HepG2 (cell line): ENCODE data around the gene VAMP4. TPM values are rescaled to one million over a fixed set of nuclear protein-coding genes. Genes with fewer than 3 reads are reported as not detected.

Source experiments
- GTF2F1 ChIP-seq: fragments of 150-350 bp; IDR thresholded peaks from 2 replicates; pipeline ENCODE4 v1.6.1; 2014; ENCODE audit warnings: low read length
- MAFG ChIP-seq: sonication (generic); formaldehyde crosslinking; IDR thresholded peaks from 2 replicates; pipeline ENCODE4 v1.5.1; 2020; ENCODE audit warnings: mild to moderate bottlenecking, missing genetic modification reagents
- MXI1 ChIP-seq: IDR thresholded peaks from 3 replicates; pipeline ENCODE4 v1.6.1; 2012; ENCODE audit warnings: low read depth, low read length, inconsistent platforms, borderline replicate concordance
- SRF ChIP-seq: IDR thresholded peaks from 2 replicates; pipeline ENCODE4 v1.6.1; 2011; ENCODE audit warnings: mild to moderate bottlenecking, low read depth, low read length, moderate library complexity
- STAG1 ChIP-seq: sonication (generic); formaldehyde crosslinking; IDR thresholded peaks from 2 replicates; pipeline ENCODE4 v1.4.0; 2020; ENCODE audit warnings: missing genetic modification reagents
- TAF15 ChIP-seq: fragments of 200-400 bp; formaldehyde crosslinking; IDR thresholded peaks from one replicate; pipeline ENCODE4 v1.6.1; 2018; ENCODE audit warnings: mild to moderate bottlenecking, low read depth, low read length; ENCODE audit not compliant: poor library complexity, severe bottlenecking
- ZNF230 ChIP-seq: sonication (generic); formaldehyde crosslinking; IDR thresholded peaks from 2 replicates; pipeline ENCODE4 v1.4.0; 2020; ENCODE audit warnings: mild to moderate bottlenecking, missing genetic modification reagents
- ZNF510 ChIP-seq: sonication (generic); formaldehyde crosslinking; IDR thresholded peaks from 2 replicates; pipeline ENCODE4 v1.4.0; 2020; ENCODE audit warnings: low read depth, mild to moderate bottlenecking, missing genetic modification reagents
- ZNF749 ChIP-seq: sonication (generic); formaldehyde crosslinking; IDR thresholded peaks from 2 replicates; pipeline ENCODE4 v1.8.0; 2022; ENCODE audit warnings: mild to moderate bottlenecking, missing genetic modification reagents, moderate library complexity, borderline replicate concordance
- ZNF83 ChIP-seq: sonication (generic); formaldehyde crosslinking; IDR thresholded peaks from 2 replicates; pipeline ENCODE4 v1.4.0; 2020; ENCODE audit warnings: missing genetic modification reagents, mild to moderate bottlenecking, borderline replicate concordance
- ZNF841 ChIP-seq: sonication (generic); formaldehyde crosslinking; IDR thresholded peaks from 2 replicates; pipeline ENCODE4 v1.8.1; 2023; ENCODE audit warnings: missing genetic modification reagents, borderline replicate concordance
- polyA plus RNA-seq, 8 experiments: library from polyadenylated mRNA; depleted of rRNA in 3 of 8; stranded (reverse) in 7 of 8; unstranded in 1 of 8; fragments of >200 nt; fragmentation: Illumina TruSeq in 4 of 8; extraction: Trizol in 4 of 8; gene quantifications; 2 replicates each; pipeline versions ENCODE4 v1.2.1 to v1.2.3, GENCODE V29; 2011 to 2016; ENCODE audit warnings: low read depth in 4 of 8, missing spikeins in 1 of 8, mixed read lengths in 1 of 8; ENCODE audit not compliant: insufficient read depth in 1 of 8
- total RNA-seq, 5 experiments: library from RNA; depleted of rRNA; stranded (reverse); fragments of >200 nt; fragmentation: Illumina TruSeq; extraction: Trizol; gene quantifications; 2 replicates each; pipeline ENCODE4 v1.2.3, GENCODE V29; 2016; ENCODE audit warnings: low read depth in 1 of 5
- TF ChIP-seq, protein P1 (sequence below): sonication (generic); formaldehyde crosslinking; IDR thresholded peaks from 2 replicates; pipeline ENCODE4 v1.8.1; 2022; ENCODE audit warnings: low read depth, mild to moderate bottlenecking, missing genetic modification reagents
- TF ChIP-seq, protein P2 (sequence below): sonication (generic); formaldehyde crosslinking; IDR thresholded peaks from 2 replicates; pipeline ENCODE4 v1.4.0; 2020; ENCODE audit warnings: mild to moderate bottlenecking, missing genetic modification reagents
- TF ChIP-seq, protein P3 (sequence below): sonication (generic); formaldehyde crosslinking; IDR thresholded peaks from 2 replicates; pipeline ENCODE4 v1.4.0; 2020; ENCODE audit warnings: mild to moderate bottlenecking, missing genetic modification reagents
- TF ChIP-seq, protein P4 (sequence below): sonication (generic); formaldehyde crosslinking; IDR thresholded peaks from 2 replicates; pipeline ENCODE4 v1.4.0; 2020; ENCODE audit warnings: mild to moderate bottlenecking, missing genetic modification reagents

VAMP4 gene
- total and polyA plus RNA-seq, 2 of the 13 experiments (the other 11 are each of a cell fraction or from before 2014, with no cell fraction given) = 1.4 to 2.0 TPM

DNA sequence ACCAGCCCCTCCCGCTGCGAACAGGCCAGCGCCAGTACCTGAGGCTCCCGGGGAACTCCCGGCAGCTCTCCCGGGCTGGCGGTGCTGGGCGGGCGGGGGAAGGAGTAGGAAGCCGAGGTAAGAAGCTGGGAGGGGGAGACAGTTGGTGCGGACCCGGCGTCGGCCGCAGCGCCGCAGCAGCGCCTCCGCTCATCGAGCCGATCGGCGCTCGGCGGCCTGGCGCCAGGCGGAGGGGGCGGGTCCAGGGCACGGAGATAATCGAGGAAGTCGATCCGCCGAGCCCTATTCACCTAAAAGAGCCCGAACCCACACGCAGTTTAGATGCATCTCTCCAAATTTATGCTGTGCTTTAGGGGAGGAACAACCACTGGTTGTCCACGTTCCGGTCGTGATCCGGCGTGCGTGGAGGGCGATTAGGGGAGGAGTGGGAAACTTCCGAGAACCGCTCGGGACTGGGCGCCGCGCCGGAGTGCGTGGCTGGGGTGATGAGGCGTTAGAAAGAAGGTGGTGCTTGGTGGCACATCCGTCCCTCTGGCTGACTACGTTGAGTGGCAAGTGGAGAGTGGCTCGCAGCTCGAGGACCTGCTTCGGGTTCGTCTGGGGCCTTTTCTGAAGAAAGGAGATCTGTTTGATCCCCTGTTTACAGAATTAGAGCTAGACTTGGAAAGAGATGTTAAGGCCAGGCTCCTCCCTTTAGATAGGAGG is at the start of gene VAMP4 (continued):
- TF ChIP-seq, protein P1, sequence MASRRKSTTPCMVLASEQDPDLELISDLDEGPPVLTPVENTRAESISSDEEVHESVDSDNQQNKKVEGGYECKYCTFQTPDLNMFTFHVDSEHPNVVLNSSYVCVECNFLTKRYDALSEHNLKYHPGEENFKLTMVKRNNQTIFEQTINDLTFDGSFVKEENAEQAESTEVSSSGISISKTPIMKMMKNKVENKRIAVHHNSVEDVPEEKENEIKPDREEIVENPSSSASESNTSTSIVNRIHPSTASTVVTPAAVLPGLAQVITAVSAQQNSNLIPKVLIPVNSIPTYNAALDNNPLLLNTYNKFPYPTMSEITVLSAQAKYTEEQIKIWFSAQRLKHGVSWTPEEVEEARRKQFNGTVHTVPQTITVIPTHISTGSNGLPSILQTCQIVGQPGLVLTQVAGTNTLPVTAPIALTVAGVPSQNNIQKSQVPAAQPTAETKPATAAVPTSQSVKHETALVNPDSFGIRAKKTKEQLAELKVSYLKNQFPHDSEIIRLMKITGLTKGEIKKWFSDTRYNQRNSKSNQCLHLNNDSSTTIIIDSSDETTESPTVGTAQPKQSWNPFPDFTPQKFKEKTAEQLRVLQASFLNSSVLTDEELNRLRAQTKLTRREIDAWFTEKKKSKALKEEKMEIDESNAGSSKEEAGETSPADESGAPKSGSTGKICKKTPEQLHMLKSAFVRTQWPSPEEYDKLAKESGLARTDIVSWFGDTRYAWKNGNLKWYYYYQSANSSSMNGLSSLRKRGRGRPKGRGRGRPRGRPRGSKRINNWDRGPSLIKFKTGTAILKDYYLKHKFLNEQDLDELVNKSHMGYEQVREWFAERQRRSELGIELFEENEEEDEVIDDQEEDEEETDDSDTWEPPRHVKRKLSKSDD = peak; percentile 81; the same call in 1 of the 2 replicates
- TF ChIP-seq STAG1 (CRISPR knock-in tag) = no peak
- TF ChIP-seq, protein P2, sequence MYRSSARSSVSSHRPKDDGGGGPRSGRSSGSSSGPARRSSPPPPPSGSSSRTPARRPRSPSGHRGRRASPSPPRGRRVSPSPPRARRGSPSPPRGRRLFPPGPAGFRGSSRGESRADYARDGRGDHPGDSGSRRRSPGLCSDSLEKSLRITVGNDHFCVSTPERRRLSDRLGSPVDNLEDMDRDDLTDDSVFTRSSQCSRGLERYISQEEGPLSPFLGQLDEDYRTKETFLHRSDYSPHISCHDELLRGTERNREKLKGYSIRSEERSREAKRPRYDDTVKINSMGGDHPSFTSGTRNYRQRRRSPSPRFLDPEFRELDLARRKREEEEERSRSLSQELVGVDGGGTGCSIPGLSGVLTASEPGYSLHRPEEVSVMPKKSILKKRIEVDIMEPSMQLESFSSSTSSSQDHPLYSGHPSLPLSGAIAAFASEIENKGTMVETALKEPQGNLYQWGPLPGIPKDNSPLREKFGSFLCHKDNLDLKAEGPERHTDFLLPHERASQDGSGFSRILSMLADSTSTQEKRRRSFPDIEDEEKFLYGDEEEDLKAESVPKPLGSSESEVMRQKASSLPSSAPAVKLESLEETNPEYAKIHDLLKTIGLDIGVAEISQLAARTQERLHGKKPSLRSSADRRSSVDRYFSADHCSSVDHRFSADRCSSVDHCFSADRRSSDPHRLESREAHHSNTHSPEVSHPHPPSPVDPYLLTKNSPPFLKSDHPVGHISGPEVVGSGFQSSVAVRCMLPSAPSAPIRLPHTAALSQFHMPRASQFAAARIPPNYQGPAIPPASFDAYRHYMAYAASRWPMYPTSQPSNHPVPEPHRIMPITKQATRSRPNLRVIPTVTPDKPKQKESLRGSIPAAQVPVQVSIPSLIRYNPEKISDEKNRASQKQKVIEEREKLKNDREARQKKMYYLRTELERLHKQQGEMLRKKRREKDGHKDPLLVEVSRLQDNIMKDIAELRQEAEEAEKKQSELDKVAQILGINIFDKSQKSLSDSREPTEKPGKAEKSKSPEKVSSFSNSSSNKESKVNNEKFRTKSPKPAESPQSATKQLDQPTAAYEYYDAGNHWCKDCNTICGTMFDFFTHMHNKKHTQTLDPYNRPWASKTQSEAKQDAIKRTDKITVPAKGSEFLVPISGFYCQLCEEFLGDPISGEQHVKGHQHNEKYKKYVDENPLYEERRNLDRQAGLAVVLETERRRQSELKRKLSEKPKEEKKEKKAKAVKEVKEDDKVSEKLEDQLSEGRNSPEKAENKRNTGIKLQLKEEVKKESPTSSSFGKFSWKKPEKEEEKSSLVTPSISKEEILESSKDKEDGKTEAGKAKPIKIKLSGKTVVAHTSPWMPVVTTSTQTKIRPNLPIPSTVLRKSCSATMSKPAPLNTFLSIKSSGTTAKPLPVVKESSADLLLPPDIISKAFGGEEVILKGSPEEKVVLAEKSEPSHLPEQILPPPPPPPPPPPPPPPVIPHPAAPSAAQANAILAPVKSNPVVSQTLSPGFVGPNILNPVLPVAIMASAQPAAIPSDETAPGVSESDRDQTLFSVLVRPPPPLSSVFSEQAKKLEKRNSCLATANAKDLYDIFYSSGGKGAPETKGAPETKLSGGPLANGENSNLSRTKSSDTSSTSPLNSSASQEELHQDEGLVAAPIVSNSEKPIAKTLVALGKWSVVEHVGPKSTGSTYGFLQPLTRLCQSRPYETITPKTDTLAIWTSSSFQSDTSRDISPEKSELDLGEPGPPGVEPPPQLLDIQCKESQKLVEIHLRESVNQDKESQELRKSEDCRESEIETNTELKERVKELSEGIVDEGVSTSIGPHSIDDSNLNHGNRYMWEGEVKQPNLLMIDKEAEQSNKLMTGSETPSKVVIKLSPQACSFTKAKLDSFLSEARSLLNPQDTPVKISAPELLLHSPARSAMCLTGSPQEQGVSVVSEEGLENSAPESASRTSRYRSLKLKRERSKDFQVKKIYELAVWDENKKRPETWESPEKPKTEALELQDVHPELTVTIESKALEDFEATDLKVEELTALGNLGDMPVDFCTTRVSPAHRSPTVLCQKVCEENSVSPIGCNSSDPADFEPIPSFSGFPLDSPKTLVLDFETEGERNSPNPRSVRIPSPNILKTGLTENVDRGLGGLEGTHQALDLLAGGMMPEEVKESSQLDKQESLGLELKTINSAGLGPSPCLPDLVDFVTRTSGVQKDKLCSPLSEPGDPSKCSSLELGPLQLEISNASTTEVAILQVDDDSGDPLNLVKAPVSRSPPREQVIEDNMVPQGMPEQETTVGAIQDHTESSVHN = no peak
- no peak for TF ChIP-seq TAF15
- TF ChIP-seq GTF2F1 = no peak
- TF ChIP-seq ZNF841 (CRISPR knock-in tag) = no peak
- no peak for TF ChIP-seq MAFG (CRISPR knock-in tag)
- 0 out of 2 replicates have a peak, but pooled peaks have one; percentile 49 for TF ChIP-seq ZNF510 (CRISPR knock-in tag)
- TF ChIP-seq ZNF749 (CRISPR knock-in tag) = peak; percentile 80; the same call in 1 of the 2 replicates
- TF ChIP-seq, protein P3, sequence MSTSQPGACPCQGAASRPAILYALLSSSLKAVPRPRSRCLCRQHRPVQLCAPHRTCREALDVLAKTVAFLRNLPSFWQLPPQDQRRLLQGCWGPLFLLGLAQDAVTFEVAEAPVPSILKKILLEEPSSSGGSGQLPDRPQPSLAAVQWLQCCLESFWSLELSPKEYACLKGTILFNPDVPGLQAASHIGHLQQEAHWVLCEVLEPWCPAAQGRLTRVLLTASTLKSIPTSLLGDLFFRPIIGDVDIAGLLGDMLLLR = no peak
- TF ChIP-seq SRF = peak; percentile 98
- TF ChIP-seq ZNF230 (CRISPR knock-in tag) = 0 out of 2 replicates have a peak, but pooled peaks have one; percentile 56
- peak; percentile 77; the same call in 1 of the 3 replicates for TF ChIP-seq MXI1
- TF ChIP-seq, protein P4, sequence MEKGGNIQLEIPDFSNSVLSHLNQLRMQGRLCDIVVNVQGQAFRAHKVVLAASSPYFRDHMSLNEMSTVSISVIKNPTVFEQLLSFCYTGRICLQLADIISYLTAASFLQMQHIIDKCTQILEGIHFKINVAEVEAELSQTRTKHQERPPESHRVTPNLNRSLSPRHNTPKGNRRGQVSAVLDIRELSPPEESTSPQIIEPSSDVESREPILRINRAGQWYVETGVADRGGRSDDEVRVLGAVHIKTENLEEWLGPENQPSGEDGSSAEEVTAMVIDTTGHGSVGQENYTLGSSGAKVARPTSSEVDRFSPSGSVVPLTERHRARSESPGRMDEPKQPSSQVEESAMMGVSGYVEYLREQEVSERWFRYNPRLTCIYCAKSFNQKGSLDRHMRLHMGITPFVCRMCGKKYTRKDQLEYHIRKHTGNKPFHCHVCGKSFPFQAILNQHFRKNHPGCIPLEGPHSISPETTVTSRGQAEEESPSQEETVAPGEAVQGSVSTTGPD (CRISPR knock-in tag) = no peak
- no peak for TF ChIP-seq ZNF83
